DND-41 (cell line): ENCODE measurements around the gene SLC17A8.

Experiments used
- EZH2 ChIP-seq: IDR thresholded peaks from 3 replicates; pipeline ENCODE4 v1.6.1; 2012; ENCODE audit warnings: borderline replicate concordance, low read depth, mild to moderate bottlenecking, moderate library complexity, low read length, inconsistent platforms; ENCODE audit not compliant: severe bottlenecking
- TF ChIP-seq, protein P1 (sequence below): IDR thresholded peaks from 2 replicates; pipeline ENCODE4 v1.5.1; 2012; ENCODE audit warnings: borderline replicate concordance, low read length, moderate library complexity, mild to moderate bottlenecking; ENCODE audit not compliant: poor library complexity, severe bottlenecking; ENCODE audit errors: extremely low read depth

DNA sequence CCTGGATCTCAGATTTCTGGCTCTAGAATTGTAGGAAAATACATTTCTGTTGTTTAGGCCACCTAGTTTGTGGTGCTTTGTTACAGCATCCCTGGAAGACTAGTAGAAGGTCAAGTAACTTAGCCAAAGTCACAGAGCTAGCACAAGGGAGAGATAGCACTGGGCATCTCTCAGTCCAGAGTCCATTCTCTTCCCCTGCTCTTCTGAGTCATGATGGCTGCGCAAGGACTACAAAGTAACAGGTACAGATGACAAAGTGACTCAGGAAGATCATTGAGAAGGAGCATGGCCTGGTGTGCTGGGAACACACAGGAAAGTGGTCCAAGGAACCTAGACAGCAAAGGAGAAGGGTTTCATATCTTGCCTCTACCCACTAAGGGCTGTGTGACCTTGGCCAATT lies 19.3 kb downstream of the SLC17A8 start:
- TF ChIP-seq, protein P1, sequence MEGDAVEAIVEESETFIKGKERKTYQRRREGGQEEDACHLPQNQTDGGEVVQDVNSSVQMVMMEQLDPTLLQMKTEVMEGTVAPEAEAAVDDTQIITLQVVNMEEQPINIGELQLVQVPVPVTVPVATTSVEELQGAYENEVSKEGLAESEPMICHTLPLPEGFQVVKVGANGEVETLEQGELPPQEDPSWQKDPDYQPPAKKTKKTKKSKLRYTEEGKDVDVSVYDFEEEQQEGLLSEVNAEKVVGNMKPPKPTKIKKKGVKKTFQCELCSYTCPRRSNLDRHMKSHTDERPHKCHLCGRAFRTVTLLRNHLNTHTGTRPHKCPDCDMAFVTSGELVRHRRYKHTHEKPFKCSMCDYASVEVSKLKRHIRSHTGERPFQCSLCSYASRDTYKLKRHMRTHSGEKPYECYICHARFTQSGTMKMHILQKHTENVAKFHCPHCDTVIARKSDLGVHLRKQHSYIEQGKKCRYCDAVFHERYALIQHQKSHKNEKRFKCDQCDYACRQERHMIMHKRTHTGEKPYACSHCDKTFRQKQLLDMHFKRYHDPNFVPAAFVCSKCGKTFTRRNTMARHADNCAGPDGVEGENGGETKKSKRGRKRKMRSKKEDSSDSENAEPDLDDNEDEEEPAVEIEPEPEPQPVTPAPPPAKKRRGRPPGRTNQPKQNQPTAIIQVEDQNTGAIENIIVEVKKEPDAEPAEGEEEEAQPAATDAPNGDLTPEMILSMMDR: no peak
- TF ChIP-seq EZH2: no peak
